Brain microvascular endothelial cell (primary cell): Measurements from ENCODE around the gene NF1.

Source experiments
- DNase-seq: peaks from one replicate; pipeline ENCODE4 v3.0.0-alpha.2; 2020
- H3K27ac ChIP-seq: fragments of 250-450 bp; sonication (Bioruptor Pico); 2 replicates; pipeline ENCODE4 v1.5.1; 2020; ENCODE audit warnings: mild to moderate bottlenecking, moderate library complexity
- H3K27me3 ChIP-seq: fragments of 250-450 bp; sonication (Bioruptor Pico); replicated peaks from 2 replicates; pipeline ENCODE4 v1.5.1; 2020; ENCODE audit warnings: mild to moderate bottlenecking
- H3K36me3 ChIP-seq: fragments of 250-450 bp; sonication (Bioruptor Pico); replicated peaks from 2 replicates; pipeline ENCODE4 v1.5.1; 2020; ENCODE audit warnings: mild to moderate bottlenecking
- H3K4me3 ChIP-seq: 2 replicates; pipeline ENCODE4 v1.5.1; 2011; ENCODE audit warnings: low read depth, mild to moderate bottlenecking, control low read depth, low read length, moderate library complexity
- in situ Hi-C: cut with HindIII; loops from 2 replicates; pipeline ENCODE4 v1.10.0; 2017; ENCODE audit warnings: low sequenced_read_pairs, low pct_ligation_motif_present
- TF ChIP-seq, protein P1 (sequence below): IDR thresholded peaks from 2 replicates; pipeline ENCODE4 v1.5.1; 2011; ENCODE audit warnings: low read depth, mild to moderate bottlenecking, moderate library complexity, low read length, control low read depth, inconsistent platforms; ENCODE audit errors: missing control alignments

NF1 gene

DNA sequence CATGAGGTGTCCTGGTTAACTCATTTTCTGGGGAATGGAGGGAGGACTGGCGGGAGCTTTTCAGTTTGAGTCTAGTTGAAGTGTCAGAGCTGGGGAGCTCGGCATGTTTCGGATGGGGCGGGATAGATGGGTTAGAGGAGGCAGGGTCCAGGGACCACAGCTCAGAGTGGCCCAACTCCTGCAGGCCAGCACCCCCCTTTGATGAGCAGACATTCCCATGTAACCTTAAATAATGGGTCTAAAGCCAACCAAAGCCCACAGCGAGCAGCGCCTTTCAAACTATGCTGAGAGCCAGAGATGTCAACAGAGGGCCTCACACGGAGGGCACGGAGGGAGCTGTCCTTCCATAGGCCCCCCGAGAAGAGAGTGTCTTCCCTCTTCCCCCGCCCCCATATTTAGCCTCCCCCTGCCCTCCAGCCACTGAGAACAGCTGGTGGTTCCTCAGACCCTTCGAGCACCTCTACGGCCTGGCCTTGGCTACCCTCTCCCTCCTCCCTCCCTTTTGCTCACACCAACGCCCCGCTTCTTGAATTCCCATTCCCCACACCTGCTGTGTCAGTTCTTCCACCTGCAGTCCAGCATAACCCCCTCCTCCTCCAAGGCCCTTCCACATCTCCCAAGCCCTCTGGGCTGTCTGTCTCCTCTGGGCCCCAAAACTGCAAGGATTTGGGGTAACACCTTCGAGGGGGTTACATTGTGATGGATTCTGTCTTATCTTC lies 318.5 kb downstream of the NF1 start:
- peaks cover 2% of the 10 kb centered on the region for H3K27me3 ChIP-seq
- no peaks in the 10 kb centered on the region for H3K36me3 ChIP-seq
- H3K4me3 ChIP-seq, result no peak overlapping the region
- H3K27ac ChIP-seq, result no peak overlapping the region
- DNase-seq, result no peak
- in situ Hi-C loops, result no loop called here
- TF ChIP-seq, protein P1, sequence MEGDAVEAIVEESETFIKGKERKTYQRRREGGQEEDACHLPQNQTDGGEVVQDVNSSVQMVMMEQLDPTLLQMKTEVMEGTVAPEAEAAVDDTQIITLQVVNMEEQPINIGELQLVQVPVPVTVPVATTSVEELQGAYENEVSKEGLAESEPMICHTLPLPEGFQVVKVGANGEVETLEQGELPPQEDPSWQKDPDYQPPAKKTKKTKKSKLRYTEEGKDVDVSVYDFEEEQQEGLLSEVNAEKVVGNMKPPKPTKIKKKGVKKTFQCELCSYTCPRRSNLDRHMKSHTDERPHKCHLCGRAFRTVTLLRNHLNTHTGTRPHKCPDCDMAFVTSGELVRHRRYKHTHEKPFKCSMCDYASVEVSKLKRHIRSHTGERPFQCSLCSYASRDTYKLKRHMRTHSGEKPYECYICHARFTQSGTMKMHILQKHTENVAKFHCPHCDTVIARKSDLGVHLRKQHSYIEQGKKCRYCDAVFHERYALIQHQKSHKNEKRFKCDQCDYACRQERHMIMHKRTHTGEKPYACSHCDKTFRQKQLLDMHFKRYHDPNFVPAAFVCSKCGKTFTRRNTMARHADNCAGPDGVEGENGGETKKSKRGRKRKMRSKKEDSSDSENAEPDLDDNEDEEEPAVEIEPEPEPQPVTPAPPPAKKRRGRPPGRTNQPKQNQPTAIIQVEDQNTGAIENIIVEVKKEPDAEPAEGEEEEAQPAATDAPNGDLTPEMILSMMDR, result no peak

DNA sequence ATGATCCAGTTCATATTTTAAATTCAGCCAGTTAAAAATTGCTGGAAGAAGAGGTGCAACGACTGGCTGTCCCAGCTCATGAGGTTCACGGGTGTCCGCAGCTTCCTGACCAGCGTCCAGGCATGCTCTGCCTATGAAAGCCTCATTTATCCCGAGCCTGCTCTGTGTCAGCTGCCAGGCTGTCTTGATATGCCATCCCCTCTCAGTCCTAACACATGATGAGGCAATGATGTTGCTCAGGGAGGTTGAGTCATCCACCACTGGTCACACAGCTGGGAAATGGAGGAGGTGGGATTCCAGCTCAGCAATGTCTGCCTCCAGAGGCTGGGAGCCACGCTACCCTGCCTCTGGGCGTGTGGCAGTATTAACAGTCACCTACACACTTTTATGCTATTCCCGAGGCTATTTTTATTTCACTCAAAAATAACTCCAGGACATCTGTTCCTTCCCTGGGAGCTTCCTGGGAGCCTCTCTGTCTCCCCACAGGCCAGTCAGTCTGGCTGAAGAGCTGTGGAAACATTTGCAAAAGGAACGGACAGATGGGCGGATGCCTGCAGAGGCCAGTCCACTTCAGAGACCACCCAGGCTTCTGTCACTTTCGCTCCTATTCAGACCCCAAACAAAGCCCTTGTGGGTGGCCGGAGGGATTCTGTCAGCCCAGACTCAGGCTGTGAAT lies 319.2 kb downstream of the NF1 start:
- H3K36me3 ChIP-seq, result no peaks in the 10 kb centered on the region
- H3K27me3 ChIP-seq, result no peaks in the 10 kb centered on the region
- DNase-seq, result peak; percentile 59
- in situ Hi-C loops, result no loop called here
- TF ChIP-seq, protein P1, result no peak
- no peak overlapping the region for H3K4me3 ChIP-seq
- H3K27ac ChIP-seq, result no peak overlapping the region

DNA sequence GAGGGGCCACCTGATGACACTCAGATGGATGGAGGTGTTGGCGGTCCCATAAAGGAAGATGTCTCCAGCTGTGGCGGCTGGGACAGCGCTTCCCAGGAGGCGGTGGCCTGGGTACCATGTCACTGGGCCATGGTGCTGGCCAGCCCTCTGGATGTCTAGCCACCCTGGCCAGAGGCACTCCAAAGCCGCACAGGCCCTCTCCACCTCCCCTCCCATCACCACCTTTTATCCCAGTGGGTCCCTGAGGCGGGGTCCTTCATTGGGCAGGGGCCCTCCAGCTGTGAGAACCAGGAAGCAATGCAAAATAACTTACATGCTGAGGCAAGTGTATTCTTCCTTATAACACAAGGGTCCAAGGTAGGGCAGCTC lies 319.8 kb downstream of the NF1 start:
- H3K36me3 ChIP-seq, result no peaks in the 10 kb centered on the region
- TF ChIP-seq, protein P1, result no peak
- in situ Hi-C loops, result no loop called here
- no peak overlapping the region for H3K4me3 ChIP-seq
- no peaks in the 10 kb centered on the region for H3K27me3 ChIP-seq
- no peak overlapping the region for H3K27ac ChIP-seq
- no peak for DNase-seq

DNA sequence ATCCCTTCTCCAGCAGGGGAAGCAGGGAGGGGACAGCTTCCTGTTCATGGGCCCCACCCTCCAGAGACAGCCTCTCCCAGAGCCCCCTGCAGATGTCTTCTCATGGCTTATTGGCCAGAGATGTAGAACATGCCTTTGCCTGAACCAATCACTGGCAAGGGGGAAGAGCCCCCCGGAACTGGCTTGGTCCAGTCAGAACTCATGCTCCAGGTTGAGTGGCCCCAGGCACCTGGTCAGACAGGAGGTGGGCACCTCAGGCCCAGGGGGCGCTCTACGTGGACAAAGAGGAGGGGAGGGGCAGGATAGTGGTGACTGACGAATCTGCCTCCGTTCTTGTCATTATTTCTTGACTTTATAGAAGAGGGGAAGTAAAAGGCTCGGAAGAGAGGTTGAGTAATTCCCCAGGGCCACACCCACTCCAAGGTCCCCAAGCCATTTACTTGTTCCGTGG lies 320.3 kb downstream of the NF1 start:
- Histone ChIP-seq H3K4me3 (no peak overlapping the region), H3K27ac (no peak overlapping the region), H3K27me3 (no peaks in the 10 kb centered on the region), H3K36me3 (no peaks in the 10 kb centered on the region)
- in situ Hi-C loops, result no loop called here
- TF ChIP-seq, protein P1, result no peak
- DNase-seq, result no peak

DNA sequence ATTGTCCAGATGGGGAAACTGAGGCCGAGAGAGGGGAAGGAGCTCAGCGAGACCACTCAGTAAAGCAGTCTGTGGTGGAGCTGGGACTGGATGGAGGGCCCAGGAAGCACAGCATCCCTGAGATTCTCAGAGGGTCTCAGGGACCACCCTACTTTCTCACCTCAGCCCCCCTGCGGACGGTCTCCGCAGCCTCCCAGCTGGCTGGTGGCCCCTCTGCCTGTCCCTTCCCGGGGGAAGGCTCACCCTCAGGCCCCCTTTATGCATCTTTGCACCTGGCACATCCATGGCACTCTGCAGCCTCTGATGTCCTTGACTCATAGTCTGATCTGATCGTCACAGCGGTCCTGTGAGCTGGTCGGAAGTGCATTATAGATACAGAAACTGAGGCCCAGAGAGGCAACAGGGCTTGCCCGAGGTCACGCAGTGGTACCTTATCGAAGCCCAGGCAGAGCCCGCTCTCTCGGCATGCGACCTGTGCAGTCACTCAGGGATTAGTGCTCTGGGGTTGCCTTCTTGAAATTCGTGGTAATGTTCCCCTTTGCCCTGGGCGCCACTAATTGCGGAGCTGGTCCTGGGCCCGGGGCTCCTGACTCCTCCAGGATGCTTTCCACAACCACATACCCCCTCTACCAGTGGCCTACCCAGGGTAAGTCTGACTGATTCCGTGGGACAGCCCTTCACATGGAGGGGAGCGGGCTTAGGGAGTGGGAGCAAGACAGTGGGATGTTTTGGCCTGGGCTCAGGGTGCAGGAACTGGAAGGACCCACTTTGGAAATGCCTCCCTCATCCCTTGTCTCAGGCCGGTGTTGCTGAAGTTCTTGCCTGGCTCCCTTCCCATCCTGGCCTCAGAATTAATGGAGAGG lies 321.1 kb downstream of the NF1 start:
- in situ Hi-C loops, result no loop called here
- Histone ChIP-seq H3K27ac (no peak overlapping the region), H3K4me3 (no peak overlapping the region), H3K27me3 (no peaks in the 10 kb centered on the region), H3K36me3 (no peaks in the 10 kb centered on the region)
- no peak for DNase-seq
- TF ChIP-seq, protein P1, result no peak
